ENCODE data around the gene GRAMD4.

Gene GRAMD4

GRCh38 chr22:46619830-46620501 is at the start of gene GRAMD4:
TSS of gene GRAMD4 (plus strand) at chr22:46620386. CDS start at chr22:46626800, 6,414 bp downstream.
- peak; percentile 73 for DNase-seq (ENCODE audit: low spot score)

- DNase-seq (ENCODE audit: low spot score): no peak
Observed at GRCh38 chr22:46571642-46572250, 48.4 kb upstream of the GRAMD4 start.

GRCh38 chr22:46572911-46573780 is 47.0 kb upstream of the GRAMD4 start:
- no peak for DNase-seq (ENCODE audit: low spot score)

GRCh38 chr22:46573781-46574437 is 46.3 kb upstream of the GRAMD4 start:
- DNase-seq (ENCODE audit: low spot score): no peak

GRCh38 chr22:46574438-46574992 is 45.7 kb upstream of the GRAMD4 start:
- no peak for DNase-seq (ENCODE audit: low spot score)

- DNase-seq (ENCODE audit: low spot score): no peak
Observed at GRCh38 chr22:46574993-46575910, 44.9 kb upstream of the GRAMD4 start.

- no peak for DNase-seq (ENCODE audit: low spot score)
Observed at GRCh38 chr22:46575911-46576555, 44.2 kb upstream of the GRAMD4 start.

- DNase-seq (ENCODE audit: low spot score): peak; percentile 70
Observed at GRCh38 chr22:46576556-46577367, 43.4 kb upstream of the GRAMD4 start.

- no peak for DNase-seq (ENCODE audit: low spot score)
Observed at GRCh38 chr22:46577368-46578249, 42.6 kb upstream of the GRAMD4 start.

GRCh38 chr22:46578251-46578823 is 41.8 kb upstream of the GRAMD4 start:
- DNase-seq (ENCODE audit: low spot score): no peak

- no peak for DNase-seq (ENCODE audit: low spot score)
Observed at GRCh38 chr22:46578824-46579561, 41.2 kb upstream of the GRAMD4 start.

- no peak for DNase-seq (ENCODE audit: low spot score)
Observed at GRCh38 chr22:46579751-46580449, 40.3 kb upstream of the GRAMD4 start.

- no peak for DNase-seq (ENCODE audit: low spot score)
Observed at GRCh38 chr22:46580940-46581537, 39.1 kb upstream of the GRAMD4 start.

GRCh38 chr22:46581538-46582244 is 38.5 kb upstream of the GRAMD4 start:
- no peak for DNase-seq (ENCODE audit: low spot score)

GRCh38 chr22:46582281-46582933 is 37.8 kb upstream of the GRAMD4 start:
- no peak for DNase-seq (ENCODE audit: low spot score)

Data from COLO829 (cell line).